Endodermal cell (in vitro differentiated cells): ENCODE results near the gene RNF112. TPM values are rescaled to one million over a fixed set of nuclear protein-coding genes. Genes with fewer than 3 reads are reported as not detected.
A peak's percentile ranks its signal among the peaks of the same experiment; 100 is the strongest.

ENCODE experiments used
- DNase-seq: peaks from one replicate; pipeline ENCODE4 v3.0.0-alpha.2; 2017
- H3K27ac ChIP-seq: 2 replicates; pipeline ENCODE4 v1.5.1; 2013; ENCODE audit warnings: mild to moderate bottlenecking, low read depth, low read length, moderate library complexity
- H3K27me3 ChIP-seq: 2 replicates; pipeline ENCODE4 v1.6.1; 2013; ENCODE audit warnings: mild to moderate bottlenecking, low read length, moderate library complexity; ENCODE audit not compliant: insufficient read depth, control insufficient read depth, poor library complexity, severe bottlenecking
- H3K36me3 ChIP-seq: 2 replicates; pipeline ENCODE4 v1.7.0; 2013; ENCODE audit warnings: mild to moderate bottlenecking, low read length, moderate library complexity; ENCODE audit not compliant: control insufficient read depth, insufficient read depth
- H3K4me1 ChIP-seq: one replicate; pipeline ENCODE4 v1.7.0; 2013; ENCODE audit warnings: low read length; ENCODE audit not compliant: control insufficient read depth, insufficient read depth
- H3K4me3 ChIP-seq: 2 replicates; pipeline ENCODE4 v1.5.1; 2013; ENCODE audit warnings: mild to moderate bottlenecking, low read length, moderate library complexity
- H3K9ac ChIP-seq: 2 replicates; pipeline ENCODE4 v1.6.1; 2013; ENCODE audit warnings: mild to moderate bottlenecking, low read length, moderate library complexity; ENCODE audit not compliant: poor library complexity, severe bottlenecking; ENCODE audit errors: extremely low read depth
- H3K9me3 ChIP-seq: 2 replicates; pipeline ENCODE4 v1.6.1; 2013; ENCODE audit warnings: mild to moderate bottlenecking, low read length, moderate library complexity; ENCODE audit not compliant: control insufficient read depth
- H3K27ac Mint-ChIP-seq: 2 replicates; pipeline ENCODE4 v1.8.0; 2020; ENCODE audit warnings: mixed read lengths
- H3K27me3 Mint-ChIP-seq: 2 replicates; pipeline ENCODE4 v1.8.0; 2021; ENCODE audit warnings: mild to moderate bottlenecking, mixed read lengths; ENCODE audit not compliant: insufficient read depth
- H3K36me3 Mint-ChIP-seq: 2 replicates; pipeline ENCODE4 v1.8.0; 2020; ENCODE audit warnings: low read depth, mixed read lengths
- H3K4me1 Mint-ChIP-seq: 2 replicates; pipeline ENCODE4 v1.8.0; 2020; ENCODE audit warnings: mixed read lengths
- H3K4me3 Mint-ChIP-seq: 2 replicates; pipeline ENCODE4 v1.8.0; 2020; ENCODE audit warnings: mild to moderate bottlenecking, moderate library complexity, mixed read lengths
- H3K9me3 Mint-ChIP-seq: 2 replicates; pipeline ENCODE4 v1.8.0; 2020; ENCODE audit warnings: mild to moderate bottlenecking, mixed read lengths
- CTCF ChIP-seq: fragments of 200-600 bp; sonication (generic); conservative IDR thresholded peaks from 2 replicates; pipeline ENCODE4 v1.5.0; 2021; ENCODE audit warnings: antibody characterized with exemption, mild to moderate bottlenecking
- whole genome bisulfite sequencing, 2 experiments: methylation state at CpG; one replicate each; pipeline versions ENCODE4 v1.1.5 to v1.1.7; 2013; ENCODE audit warnings: missing lambda C conversion rate in 2 of 2, mixed read lengths in 1 of 2; ENCODE audit not compliant: insufficient coverage in 1 of 2, insufficient read length in 1 of 2; 5-methylcytosine and 5-hydroxymethylcytosine counted together
- total RNA-seq, 2 donors: library from RNA; stranded (reverse); fragmentation: NEBNext Ultra II Directional in 1 of 2; extraction: Animal tissue kit (Norgen Biotek cat#: 25700) in 1 of 2; gene quantifications; 2 replicates in 1 of 2; 3 replicates in 1 of 2; pipeline ENCODE4 v1.2.1, GENCODE V29; 2021

Gene RNF112
- total RNA-seq, 2 donors from 2014 or later = 1.1 to 1.9 TPM

- Histone ChIP-seq H3K4me1 (no peaks in the 10 kb centered on the region), H3K9me3 (no peaks in the 10 kb centered on the region), H3K27ac (no peak overlapping the region), H3K27me3 (no peaks in the 10 kb centered on the region), H3K36me3 (no peaks in the 10 kb centered on the region), H3K4me3 (no peak overlapping the region), H3K9ac (no peak overlapping the region)
- no peak for TF ChIP-seq CTCF
- 95 to 100% methylated on average over 3 to 6 of the region's 6 CpGs for WGBS, 2 experiments
- Mint-ChIP-seq H3K4me3 (no peak overlapping the region), H3K9me3 (no peaks in the 10 kb centered on the region), H3K27ac (no peak overlapping the region), H3K27me3 (no peaks in the 10 kb centered on the region), H3K36me3 (no peaks in the 10 kb centered on the region), H3K4me1 (peaks cover 6% of the 10 kb centered on the region)
- DNase-seq = no peak
These were observed 941 bp upstream of the RNF112 start for GRCh38 chr17:19410091-19410490.

GRCh38 chr17:19411631-19412030 is 599 bp downstream of the RNF112 start:
- 87 to 94% methylated on average over 7 to 9 of the region's 9 CpGs for WGBS, 2 experiments
- Histone ChIP-seq H3K27me3 (no peaks in the 10 kb centered on the region), H3K4me1 (no peaks in the 10 kb centered on the region), H3K9me3 (no peaks in the 10 kb centered on the region), H3K9ac (no peak overlapping the region), H3K27ac (no peak overlapping the region), H3K4me3 (no peak overlapping the region), H3K36me3 (no peaks in the 10 kb centered on the region)
- Mint-ChIP-seq H3K27ac (no peak overlapping the region), H3K27me3 (no peaks in the 10 kb centered on the region), H3K4me3 (no peak overlapping the region), H3K36me3 (no peaks in the 10 kb centered on the region), H3K9me3 (no peaks in the 10 kb centered on the region), H3K4me1 (peaks cover 6% of the 10 kb centered on the region)
- peak; percentile 53 for DNase-seq
- no peak for TF ChIP-seq CTCF

DNA sequence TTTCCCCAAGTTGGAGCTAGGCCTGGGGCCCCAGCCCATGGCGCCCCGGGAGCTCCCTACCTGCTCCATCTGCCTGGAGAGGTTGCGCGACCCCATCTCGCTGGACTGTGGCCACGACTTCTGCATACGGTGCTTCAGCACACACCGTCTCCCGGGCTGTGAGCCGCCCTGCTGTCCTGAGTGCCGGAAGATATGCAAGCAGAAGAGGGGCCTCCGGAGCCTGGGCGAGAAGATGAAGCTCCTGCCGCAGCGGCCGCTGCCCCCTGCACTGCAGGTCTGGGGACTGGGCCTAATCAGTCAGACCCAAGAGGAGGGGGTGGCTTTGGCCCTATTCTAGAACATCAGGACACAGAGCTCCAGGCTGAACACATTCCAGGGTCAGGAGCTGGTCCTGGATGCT is 1.5 kb downstream of the RNF112 start:
- H3K27ac ChIP-seq = no peak overlapping the region
- H3K4me1 Mint-ChIP-seq = peaks cover 6% of the 10 kb centered on the region
- H3K27me3 Mint-ChIP-seq = peaks cover under 1% of the 10 kb centered on the region
- H3K36me3 ChIP-seq = no peaks in the 10 kb centered on the region
- DNase-seq = no peak
- H3K9me3 ChIP-seq = no peaks in the 10 kb centered on the region
- H3K36me3 Mint-ChIP-seq = no peaks in the 10 kb centered on the region
- H3K4me3 ChIP-seq = no peak overlapping the region
- H3K27ac Mint-ChIP-seq = no peak overlapping the region
- H3K4me1 ChIP-seq = no peaks in the 10 kb centered on the region
- no peak overlapping the region for H3K9ac ChIP-seq
- TF ChIP-seq CTCF = no peak
- WGBS, 2 experiments = 92 to 94% methylated on average over 11 to 16 of the region's 16 CpGs
- H3K4me3 Mint-ChIP-seq = no peak overlapping the region
- H3K9me3 Mint-ChIP-seq = no peaks in the 10 kb centered on the region
- H3K27me3 ChIP-seq = no peaks in the 10 kb centered on the region
